PFSK-1 (cell line): ENCODE measurements around the gene AMIGO2.

ENCODE experiments used
- POLR2AphosphoS5 ChIP-seq: IDR thresholded peaks from 2 replicates; pipeline ENCODE4 v1.6.1; 2012; ENCODE audit warnings: low read depth, mild to moderate bottlenecking, control low read depth, low read length, moderate library complexity
- REST ChIP-seq, 2 experiments: IDR thresholded peaks; 2 replicates each; pipeline versions ENCODE4 v1.6.1 to v1.8.0; 2011 to 2012; ENCODE audit warnings: low read depth in 2 of 2, low read length in 2 of 2, control low read depth in 1 of 2, inconsistent platforms in 1 of 2, mild to moderate bottlenecking in 1 of 2, moderate library complexity in 1 of 2; ENCODE audit not compliant: insufficient read depth in 1 of 2
- SIN3A ChIP-seq: IDR thresholded peaks from 2 replicates; pipeline ENCODE4 v1.6.1; 2012; ENCODE audit warnings: mild to moderate bottlenecking, low read length, moderate library complexity, borderline replicate concordance; ENCODE audit not compliant: insufficient read depth
- TAF1 ChIP-seq: IDR thresholded peaks from 2 replicates; pipeline ENCODE4 v1.6.1; 2012; ENCODE audit warnings: low read length, control low read depth, borderline replicate concordance; ENCODE audit not compliant: insufficient read depth

- peak; percentile 87; the same call in 1 of the 2 replicates for TF ChIP-seq SIN3A
- TF ChIP-seq POLR2AphosphoS5 = no peak; the same call in 1 of the 2 replicates
- TF ChIP-seq REST (IDR thresholded peaks at IDR 0.05; ENCODE audit: insufficient read depth in 1 of 2, low read depth in 2 of 2, low read length in 2 of 2) = no peak
- TF ChIP-seq TAF1 = no peak
Observed at GRCh38 chr12:47079981-47080724, 394 bp upstream of the AMIGO2 start.
